Raji (cell line): ENCODE results near the gene FILIP1L.

ENCODE experiments used
- POLR2A ChIP-seq: IDR thresholded peaks from 2 replicates; pipeline ENCODE4 v1.6.1; 2011; ENCODE audit warnings: low read depth, low read length, control low read depth; ENCODE audit not compliant: insufficient read depth

The FILIP1L gene

GRCh38 chr3:100029052-100029451 is 85.2 kb downstream of the FILIP1L start:
- no peak for TF ChIP-seq POLR2A

DNA sequence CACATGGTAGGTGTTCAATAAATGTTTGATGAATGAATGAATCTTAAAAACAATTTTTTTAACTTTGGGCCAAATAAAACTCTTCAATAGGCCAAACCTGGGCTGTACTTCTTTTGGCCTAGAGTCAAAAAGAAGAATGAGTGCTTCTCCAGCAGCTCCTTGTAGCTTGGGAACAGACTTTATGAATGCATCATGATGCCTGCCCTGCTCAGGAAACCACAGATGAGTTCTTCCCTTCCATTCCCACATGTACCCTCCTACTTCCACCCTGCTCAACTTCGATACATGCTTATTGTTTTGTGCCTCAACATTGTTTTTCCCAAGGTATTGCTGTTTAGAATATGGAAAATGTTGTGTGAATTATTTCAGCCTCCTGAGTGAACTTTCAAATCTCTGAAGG is 87.0 kb downstream of the FILIP1L start:
- TF ChIP-seq POLR2A: no peak

- TF ChIP-seq POLR2A: no peak
Measured at GRCh38 chr3:100024520-100025303, 89.6 kb downstream of the FILIP1L start.

DNA sequence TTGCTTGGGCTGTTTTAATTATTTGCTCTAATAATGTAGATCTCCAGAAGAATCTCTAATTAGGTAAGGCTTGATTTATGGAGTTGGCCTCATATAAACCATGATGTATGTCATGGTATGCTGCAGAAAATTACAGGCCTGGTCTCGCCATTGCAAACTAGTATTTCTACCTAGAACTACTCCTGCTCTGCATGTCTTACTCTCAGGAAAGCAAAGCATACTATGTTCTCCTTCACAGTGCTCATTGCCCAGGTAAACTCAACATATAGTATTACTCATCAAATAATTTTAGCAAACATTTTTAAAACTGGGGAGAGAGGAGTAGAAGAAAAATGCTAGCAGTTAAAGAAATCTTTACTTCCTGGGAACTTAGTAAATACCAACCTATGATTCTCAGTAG is 90.7 kb downstream of the FILIP1L start:
- TF ChIP-seq POLR2A: no peak

GRCh38 chr3:100023150-100023549 is 91.2 kb downstream of the FILIP1L start:
- TF ChIP-seq POLR2A: no peak

GRCh38 chr3:100022506-100022905 is 91.8 kb downstream of the FILIP1L start:
- TF ChIP-seq POLR2A: no peak

DNA sequence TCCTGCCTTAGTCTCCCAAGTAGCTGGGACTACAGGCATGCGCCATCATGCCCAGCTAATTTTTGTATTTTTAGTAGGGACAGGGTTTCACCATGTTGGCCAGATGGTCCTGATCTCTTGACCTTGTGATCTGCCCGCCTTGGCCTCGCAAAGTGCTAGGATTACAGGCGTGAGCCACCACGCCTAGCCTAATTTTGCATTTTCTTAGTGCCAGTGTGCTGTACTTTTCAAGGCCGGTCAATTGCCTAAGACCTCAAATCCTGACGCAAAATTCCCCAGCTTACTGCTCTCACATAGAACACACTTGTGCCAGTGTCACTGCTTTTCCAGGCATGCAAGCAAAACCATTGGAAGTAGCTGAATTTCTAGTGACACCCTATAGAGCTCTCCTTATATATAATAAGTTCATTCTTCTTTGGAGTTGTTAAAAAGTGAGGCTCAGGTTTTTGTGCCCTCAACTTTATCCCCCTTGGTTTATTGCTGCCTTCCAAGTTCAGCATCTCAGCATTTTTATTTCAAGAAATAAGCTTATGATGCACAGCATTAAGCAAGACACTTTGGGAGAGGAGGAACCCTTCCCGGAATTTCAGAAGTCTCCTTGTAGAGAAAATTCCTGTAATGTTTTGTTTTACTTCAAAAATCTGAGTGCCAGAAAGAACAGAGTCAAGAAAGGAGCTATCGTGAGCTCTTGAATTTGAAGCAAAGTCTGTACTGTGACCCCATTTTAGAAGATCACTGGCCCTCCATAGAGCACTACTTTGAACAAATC is 93.2 kb downstream of the FILIP1L start:
- no peak for TF ChIP-seq POLR2A

DNA sequence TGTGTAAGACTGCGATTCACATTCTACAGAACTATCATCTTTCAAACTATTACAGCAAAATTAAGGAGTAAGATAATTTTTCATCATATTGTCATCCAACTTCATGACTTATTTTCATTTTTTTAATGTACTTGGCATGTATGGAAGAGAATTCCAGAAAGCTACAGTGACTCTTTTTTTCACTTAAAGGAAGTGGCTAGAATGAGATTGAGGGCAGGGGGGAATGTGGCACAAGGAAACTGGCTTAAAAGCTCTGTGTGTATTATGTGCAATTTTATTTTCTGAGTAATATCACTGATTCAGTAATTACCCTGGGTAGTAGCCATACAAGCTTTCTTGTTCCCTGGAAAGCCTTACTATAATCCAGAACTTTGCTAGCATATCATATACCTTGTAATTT is 94.6 kb downstream of the FILIP1L start:
- no peak for TF ChIP-seq POLR2A

DNA sequence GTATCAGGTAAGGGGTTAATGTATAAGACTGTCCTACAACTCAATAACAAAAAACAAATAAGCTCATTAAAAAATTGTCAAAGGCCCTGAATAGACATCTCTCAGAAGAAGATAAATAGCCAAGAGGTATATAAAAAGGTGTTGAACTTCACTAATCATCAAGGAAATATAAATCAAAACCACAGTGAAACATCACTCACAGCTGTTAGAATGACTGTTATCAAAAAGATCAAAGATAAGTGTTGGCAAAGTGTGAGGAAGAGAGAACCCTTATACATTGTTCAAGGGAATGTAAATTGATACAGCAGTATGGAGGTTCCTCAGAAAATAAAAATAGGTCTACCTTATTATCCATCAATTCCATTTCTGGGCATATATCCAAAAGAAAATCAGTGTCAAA is 95.5 kb downstream of the FILIP1L start:
- no peak for TF ChIP-seq POLR2A

DNA sequence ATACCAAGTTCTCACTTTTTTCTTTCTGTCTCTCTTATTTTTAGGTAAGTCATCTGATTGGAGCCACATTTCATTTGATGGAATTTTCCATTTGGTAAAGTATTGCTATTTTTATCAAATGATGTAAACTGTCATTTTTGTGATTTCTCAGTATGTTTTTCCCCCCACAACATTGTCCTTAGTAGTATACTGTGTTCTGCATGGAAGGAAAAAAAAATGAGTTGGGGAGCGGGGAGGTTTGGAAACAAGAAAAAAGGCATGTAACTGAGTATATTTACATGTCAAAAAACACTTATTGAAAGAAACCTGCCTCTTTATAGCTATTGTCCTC is 104.2 kb downstream of the FILIP1L start:
- TF ChIP-seq POLR2A: no peak

DNA sequence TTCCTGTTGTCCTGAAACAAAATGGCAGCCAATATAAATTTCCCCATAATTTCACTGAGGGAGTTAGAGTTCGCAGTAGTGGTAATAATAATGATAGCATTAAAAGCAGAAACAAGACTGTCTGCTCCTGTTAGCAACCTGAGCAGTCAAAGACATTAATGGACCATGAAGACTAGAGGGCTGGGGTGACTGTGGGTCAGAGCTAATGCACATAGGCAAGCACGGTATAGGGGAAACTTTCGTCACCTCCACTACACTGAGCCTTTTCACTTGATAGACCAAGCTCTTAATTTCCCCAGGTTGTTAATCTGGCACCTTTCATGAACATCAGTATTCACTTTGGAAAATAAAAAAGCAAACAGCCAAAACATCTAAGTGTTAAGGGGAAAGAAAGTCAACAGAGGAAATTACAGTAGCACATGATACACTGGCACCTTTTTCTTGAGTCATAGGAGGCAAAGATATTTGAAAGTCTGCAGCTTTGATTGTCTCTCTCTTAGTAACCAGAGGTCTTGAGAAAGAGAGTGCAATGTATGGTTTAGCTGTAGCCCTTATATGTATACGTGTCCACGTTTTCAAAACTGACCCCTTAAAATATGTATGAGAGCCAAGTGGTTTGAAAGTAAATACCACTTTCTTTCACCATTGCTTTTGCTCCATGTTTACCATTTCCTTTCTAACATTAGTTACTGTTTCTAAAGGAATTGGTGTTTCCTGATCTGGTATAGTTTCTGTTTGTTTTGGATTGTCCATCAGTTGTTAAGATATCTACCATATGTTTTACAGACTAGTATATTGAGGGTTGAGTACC is 104.8 kb downstream of the FILIP1L start:
- TF ChIP-seq POLR2A: no peak

- no peak for TF ChIP-seq POLR2A
Measured at GRCh38 chr3:100008081-100008698, 106.1 kb downstream of the FILIP1L start.

GRCh38 chr3:100007313-100007712 is 107.0 kb downstream of the FILIP1L start:
- no peak for TF ChIP-seq POLR2A

- no peak for TF ChIP-seq POLR2A
Measured at GRCh38 chr3:100006570-100007271, 107.6 kb downstream of the FILIP1L start.
